ENCODE results near the gene FADS2.

DNA sequence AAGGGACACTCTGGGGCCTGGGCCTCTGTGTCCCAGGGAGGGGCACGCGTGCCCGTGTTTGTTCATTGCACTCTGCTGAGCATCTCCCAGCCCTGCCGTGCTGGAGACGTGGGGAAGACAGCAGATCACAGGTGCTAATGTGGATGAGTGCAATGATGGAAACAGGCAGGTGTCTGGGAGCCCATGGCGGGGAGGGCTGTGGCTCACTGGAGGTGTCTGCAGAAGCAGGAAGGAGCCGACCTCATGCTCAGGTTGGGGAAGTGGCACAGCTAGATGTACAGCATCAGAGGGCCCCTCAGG lies 43.6 kb upstream of the FADS2 start:
- TF ChIP-seq, protein P1, sequence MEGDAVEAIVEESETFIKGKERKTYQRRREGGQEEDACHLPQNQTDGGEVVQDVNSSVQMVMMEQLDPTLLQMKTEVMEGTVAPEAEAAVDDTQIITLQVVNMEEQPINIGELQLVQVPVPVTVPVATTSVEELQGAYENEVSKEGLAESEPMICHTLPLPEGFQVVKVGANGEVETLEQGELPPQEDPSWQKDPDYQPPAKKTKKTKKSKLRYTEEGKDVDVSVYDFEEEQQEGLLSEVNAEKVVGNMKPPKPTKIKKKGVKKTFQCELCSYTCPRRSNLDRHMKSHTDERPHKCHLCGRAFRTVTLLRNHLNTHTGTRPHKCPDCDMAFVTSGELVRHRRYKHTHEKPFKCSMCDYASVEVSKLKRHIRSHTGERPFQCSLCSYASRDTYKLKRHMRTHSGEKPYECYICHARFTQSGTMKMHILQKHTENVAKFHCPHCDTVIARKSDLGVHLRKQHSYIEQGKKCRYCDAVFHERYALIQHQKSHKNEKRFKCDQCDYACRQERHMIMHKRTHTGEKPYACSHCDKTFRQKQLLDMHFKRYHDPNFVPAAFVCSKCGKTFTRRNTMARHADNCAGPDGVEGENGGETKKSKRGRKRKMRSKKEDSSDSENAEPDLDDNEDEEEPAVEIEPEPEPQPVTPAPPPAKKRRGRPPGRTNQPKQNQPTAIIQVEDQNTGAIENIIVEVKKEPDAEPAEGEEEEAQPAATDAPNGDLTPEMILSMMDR (IDR thresholded peaks at IDR 0.05 in 2 of 3, conservative IDR thresholded peaks at IDR 0.05 in 1 of 3; ENCODE audit: control insufficient read depth in 2 of 3, extremely low read depth in 1 of 3, insufficient read depth in 1 of 3, low read depth in 3 of 3, low read length in 3 of 3) = no peak
- TF ChIP-seq, protein P2, sequence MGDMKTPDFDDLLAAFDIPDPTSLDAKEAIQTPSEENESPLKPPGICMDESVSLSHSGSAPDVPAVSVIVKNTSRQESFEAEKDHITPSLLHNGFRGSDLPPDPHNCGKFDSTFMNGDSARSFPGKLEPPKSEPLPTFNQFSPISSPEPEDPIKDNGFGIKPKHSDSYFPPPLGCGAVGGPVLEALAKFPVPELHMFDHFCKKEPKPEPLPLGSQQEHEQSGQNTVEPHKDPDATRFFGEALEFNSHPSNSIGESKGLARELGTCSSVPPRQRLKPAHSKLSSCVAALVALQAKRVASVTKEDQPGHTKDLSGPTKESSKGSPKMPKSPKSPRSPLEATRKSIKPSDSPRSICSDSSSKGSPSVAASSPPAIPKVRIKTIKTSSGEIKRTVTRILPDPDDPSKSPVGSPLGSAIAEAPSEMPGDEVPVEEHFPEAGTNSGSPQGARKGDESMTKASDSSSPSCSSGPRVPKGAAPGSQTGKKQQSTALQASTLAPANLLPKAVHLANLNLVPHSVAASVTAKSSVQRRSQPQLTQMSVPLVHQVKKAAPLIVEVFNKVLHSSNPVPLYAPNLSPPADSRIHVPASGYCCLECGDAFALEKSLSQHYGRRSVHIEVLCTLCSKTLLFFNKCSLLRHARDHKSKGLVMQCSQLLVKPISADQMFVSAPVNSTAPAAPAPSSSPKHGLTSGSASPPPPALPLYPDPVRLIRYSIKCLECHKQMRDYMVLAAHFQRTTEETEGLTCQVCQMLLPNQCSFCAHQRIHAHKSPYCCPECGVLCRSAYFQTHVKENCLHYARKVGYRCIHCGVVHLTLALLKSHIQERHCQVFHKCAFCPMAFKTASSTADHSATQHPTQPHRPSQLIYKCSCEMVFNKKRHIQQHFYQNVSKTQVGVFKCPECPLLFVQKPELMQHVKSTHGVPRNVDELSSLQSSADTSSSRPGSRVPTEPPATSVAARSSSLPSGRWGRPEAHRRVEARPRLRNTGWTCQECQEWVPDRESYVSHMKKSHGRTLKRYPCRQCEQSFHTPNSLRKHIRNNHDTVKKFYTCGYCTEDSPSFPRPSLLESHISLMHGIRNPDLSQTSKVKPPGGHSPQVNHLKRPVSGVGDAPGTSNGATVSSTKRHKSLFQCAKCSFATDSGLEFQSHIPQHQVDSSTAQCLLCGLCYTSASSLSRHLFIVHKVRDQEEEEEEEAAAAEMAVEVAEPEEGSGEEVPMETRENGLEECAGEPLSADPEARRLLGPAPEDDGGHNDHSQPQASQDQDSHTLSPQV (IDR thresholded peaks at IDR 0.05) = no peak
- no peak for TF ChIP-seq TAF1 (IDR thresholded peaks at IDR 0.05; ENCODE audit: borderline replicate concordance, low read depth, low read length)
- TF ChIP-seq ZNF274 (IDR thresholded peaks at IDR 0.05; ENCODE audit: insufficient read depth, insufficient read length) = no peak
- TF ChIP-seq EZH2 (IDR thresholded peaks at IDR 0.05; ENCODE audit: borderline replicate concordance, control insufficient read depth, low read depth, low read length) = no peak
- no peak for TF ChIP-seq EGR1 (IDR thresholded peaks at IDR 0.05; ENCODE audit: borderline replicate concordance in 1 of 2, low read depth in 2 of 2, low read length in 2 of 2)
- no peak for TF ChIP-seq NRF1 (conservative IDR thresholded peaks at IDR 0.05; ENCODE audit: low read depth, low read length)

Measured in GM12878 (cell line).